Measurements from ENCODE around the gene TDRD5.

The TDRD5 gene, protein sequence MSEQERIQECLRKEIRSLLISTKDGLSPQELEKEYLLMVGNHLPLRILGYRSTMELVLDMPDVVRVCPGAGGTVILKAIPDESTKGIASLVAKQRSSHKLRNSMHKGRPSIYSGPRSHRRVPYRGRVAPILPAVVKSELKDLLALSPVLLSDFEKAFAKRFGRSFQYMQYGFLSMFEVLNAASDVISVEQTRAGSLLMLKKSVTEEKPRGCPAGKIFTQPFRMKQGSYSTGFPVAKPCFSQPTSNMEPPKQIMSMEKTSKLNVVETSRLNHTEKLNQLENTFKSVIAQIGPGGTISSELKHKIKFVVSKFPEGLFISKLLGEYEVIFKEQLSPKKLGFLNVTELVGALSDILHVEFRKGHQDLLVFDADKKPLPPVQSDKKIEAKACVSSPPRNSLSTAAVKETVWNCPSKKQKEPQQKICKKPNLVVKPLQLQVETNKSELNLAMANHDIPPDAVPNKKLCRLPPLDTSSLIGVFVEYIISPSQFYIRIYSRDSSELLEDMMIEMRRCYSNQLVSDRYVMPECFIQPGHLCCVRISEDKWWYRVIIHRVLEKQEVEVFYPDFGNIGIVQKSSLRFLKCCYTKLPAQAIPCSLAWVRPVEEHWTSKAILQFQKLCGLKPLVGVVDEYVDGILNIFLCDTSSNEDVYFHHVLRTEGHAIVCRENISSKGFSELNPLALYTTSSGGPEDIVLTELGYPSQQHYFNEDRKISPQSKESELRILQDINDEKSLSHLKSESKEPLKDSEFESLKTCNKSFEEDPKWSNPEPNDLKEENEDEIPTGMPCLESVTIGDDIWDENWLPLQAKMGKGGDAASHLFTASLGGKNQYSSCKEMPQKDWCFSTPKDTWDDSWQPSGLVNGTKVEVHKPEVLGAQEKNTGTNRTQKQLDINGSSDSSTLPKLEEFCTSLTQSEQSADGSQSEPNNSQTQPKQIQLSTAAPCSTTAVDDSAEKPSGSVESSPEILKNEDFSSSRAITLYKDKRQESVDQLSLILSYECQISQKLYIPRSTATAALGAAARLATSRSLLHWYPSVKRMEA

DNA sequence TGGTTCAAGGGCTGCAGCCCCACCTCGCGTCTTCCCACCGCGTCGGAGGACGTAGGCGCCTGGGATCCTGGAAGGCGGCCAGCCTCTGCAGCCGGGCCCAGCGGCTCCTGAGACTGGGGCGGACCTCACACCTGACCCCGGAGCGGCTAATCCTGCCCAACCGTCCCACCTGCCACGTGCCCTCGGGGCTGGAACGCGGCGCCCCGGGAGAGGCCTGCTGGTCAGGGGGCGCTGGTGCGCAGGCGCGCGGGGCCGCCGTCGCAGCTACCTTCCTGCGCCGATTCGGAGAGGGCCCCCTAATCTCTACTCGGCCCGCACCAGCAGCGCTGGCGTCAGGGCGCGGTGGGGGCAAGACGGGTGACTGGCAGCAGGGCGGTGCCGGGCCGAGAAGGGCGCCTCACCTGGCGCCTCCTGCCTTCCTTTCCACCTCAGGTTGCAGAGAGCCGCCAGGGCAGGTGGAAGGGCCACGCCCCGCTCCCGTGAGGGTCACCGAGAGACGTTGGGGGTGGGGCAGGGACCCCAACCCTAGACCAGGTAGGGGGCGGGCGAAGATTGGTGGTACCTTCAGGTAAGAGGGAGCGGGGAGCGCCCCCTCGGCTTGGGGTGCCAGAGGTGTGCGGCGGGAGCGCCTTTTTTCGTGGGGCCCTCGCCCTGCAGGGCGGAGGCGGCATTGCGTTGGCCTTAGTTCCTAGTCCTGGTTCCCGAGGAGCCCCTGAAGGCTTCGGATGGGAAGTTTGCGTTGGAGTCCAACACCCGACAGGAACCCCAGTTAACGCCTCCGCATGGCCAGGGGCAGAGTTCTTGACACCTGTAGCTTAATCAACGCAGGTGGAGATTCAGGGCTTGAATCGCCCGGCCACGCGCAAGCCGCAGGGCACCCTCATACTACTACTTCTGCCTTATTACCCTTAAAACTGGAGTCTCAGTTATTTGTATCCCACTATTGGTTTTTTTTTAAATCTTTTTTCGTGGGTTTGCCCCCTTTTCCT, at the start of gene TDRD5:
TSS of gene TDRD5 (plus strand) at position 241 of the 989 bp plus-strand sequence. CDS start 784 bp downstream, outside the sequence.
- CTCF ChIA-PET, result no interaction called here
- DNase-seq (ENCODE audit: low spot score), result peak; percentile 73
- POLR2A ChIA-PET (ENCODE audit: low non-redundant PET), result no interaction called here
- no peak within 1 kb of the TSS for H3K27ac ChIP-seq
- TF ChIP-seq, protein P1, sequence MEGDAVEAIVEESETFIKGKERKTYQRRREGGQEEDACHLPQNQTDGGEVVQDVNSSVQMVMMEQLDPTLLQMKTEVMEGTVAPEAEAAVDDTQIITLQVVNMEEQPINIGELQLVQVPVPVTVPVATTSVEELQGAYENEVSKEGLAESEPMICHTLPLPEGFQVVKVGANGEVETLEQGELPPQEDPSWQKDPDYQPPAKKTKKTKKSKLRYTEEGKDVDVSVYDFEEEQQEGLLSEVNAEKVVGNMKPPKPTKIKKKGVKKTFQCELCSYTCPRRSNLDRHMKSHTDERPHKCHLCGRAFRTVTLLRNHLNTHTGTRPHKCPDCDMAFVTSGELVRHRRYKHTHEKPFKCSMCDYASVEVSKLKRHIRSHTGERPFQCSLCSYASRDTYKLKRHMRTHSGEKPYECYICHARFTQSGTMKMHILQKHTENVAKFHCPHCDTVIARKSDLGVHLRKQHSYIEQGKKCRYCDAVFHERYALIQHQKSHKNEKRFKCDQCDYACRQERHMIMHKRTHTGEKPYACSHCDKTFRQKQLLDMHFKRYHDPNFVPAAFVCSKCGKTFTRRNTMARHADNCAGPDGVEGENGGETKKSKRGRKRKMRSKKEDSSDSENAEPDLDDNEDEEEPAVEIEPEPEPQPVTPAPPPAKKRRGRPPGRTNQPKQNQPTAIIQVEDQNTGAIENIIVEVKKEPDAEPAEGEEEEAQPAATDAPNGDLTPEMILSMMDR (conservative IDR thresholded peaks at IDR 0.05; ENCODE audit: low read depth), result no peak

DNA sequence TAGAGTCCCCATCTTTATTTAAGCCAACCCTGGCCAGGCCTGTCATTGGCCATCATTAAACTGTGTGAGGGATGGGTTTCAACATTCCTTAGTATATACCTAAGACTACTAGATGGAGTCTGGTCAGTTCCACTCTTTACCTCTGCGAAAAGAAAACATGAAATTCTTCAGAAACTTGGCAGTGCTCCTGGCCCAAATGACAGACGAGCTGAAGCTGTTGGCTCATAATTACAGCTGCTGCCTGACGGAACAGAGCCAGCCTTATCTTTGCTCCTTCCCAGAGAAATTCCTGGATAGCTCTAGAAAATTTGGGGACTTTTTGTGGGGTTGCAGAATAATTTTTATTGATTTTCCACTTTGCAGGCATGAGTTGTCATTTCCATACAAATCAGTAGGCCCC, 46.3 kb upstream of the TDRD5 start:
- CTCF ChIA-PET, result no interaction called here
- DNase-seq (ENCODE audit: low spot score), result no peak
- no peak overlapping the region for H3K27ac ChIP-seq
- POLR2A ChIA-PET (ENCODE audit: low non-redundant PET), result no interaction called here
- TF ChIP-seq, protein P1 (conservative IDR thresholded peaks at IDR 0.05; ENCODE audit: low read depth), result no peak

DNA sequence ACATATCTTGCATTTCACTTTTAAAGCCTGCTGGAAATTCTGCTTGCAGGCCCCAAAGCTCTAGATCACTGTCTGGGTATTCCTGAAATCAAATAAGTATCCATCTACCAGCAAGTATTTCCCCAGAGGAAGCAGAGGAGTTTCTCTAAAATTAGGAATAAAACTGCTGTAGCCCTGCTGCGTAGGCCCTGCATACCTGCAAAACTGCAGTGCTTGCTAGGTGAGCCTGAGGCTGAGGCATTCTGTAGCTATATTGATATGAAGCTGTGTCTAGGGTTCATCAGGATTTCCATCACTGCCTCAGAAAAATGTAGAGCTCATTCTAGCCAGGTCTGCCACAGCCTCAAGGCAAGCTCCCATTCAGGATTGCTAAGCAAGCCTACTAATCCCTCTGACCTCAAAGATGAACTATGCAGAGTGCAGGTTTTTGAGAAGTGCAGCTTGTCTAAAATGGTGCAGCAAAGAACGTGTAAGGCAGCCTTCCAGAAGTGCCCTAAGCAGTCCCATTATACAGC, 44.6 kb upstream of the TDRD5 start:
- CTCF ChIA-PET, result interaction anchor here (0.7 kb wide), 1 partner anchor 39 kb away, joined by 3 read pairs; no protein-coding TSS in a partner anchor
- POLR2A ChIA-PET (ENCODE audit: low non-redundant PET), result no interaction called here
- H3K27ac ChIP-seq, result no peak overlapping the region
- TF ChIP-seq, protein P1 (conservative IDR thresholded peaks at IDR 0.05; ENCODE audit: low read depth), result no peak
- no peak for DNase-seq (ENCODE audit: low spot score)

DNA sequence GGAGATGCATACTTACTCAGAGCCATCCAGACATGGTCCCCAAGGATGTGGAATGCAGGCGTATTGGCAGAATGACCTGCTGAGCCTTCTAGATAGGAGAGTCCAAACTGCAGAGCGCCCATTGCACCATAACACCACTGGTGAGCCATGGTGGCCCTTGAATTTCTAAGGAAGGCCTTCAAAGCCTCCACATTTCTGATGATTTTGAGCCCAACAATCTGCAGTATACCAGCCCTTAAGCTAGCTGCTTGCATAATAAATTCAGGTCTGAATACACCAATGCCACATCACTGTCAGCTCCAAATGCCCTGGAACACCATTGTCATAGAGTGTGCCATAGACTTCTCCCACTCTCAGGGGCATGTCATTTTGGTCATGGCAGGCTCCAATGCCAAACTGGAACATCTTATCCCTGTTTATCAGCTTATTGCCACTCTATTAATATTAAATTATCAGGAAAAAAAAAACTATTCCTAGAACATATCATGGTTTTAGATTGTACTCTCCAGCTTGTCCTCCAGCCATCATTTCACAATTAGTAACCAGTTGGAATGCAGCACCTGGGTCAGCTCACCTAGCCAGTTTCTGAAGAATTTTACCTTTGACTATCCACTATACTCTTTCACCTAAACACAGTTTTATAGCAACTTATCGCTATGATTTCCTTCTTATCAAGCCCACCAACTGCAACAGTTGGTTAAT, 42.8 kb upstream of the TDRD5 start:
- H3K27ac ChIP-seq, result no peak overlapping the region
- CTCF ChIA-PET, result interaction anchor here (0.6 kb wide), 2 partner anchors 129 to 1087 kb away, joined by 4 to 6 read pairs; no protein-coding TSS in a partner anchor
- no peak for DNase-seq (ENCODE audit: low spot score)
- TF ChIP-seq, protein P1 (conservative IDR thresholded peaks at IDR 0.05; ENCODE audit: low read depth), result no peak
- POLR2A ChIA-PET (ENCODE audit: low non-redundant PET), result no interaction called here

DNA sequence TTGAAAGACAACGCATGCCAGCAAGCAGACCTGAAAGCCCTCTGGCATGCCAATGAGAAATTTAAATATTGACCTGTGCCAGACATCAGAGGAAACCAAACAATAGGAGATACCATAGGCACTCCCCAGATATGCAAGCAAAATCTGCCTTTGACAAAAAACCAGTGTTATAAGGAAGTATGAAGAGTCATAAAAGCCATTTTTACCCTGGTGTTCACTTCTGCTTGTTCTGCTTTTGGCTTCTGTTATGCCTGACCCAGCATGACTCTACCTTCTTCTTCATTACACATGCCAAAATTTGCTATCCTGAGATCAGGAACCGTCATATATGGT, 42.3 kb upstream of the TDRD5 start:
- CTCF ChIA-PET, result interaction anchor here (0.6 kb wide), 1 partner anchor 128 kb away, joined by 6 read pairs; no protein-coding TSS in a partner anchor
- H3K27ac ChIP-seq, result no peak overlapping the region
- DNase-seq (ENCODE audit: low spot score), result no peak
- POLR2A ChIA-PET (ENCODE audit: low non-redundant PET), result no interaction called here
- TF ChIP-seq, protein P1 (conservative IDR thresholded peaks at IDR 0.05; ENCODE audit: low read depth), result no peak
